H9 (cell line): ENCODE measurements around the gene PRR13. TPM values are rescaled to one million over a fixed set of nuclear protein-coding genes. Genes with fewer than 3 reads are reported as not detected.
A peak's percentile ranks its signal among the peaks of the same experiment; 100 is the strongest.

Experiments
- DNase-seq: peaks from one replicate; pipeline ENCODE4 v3.0.0-alpha.2; 2017
- H2AFZ ChIP-seq: one replicate; pipeline ENCODE4 v1.6.1; 2013; ENCODE audit warnings: mild to moderate bottlenecking, low read length, control low read depth, moderate library complexity
- H2AK5ac ChIP-seq: 2 replicates; pipeline ENCODE4 v1.6.1; 2013; ENCODE audit warnings: low read length, control low read depth, mixed read lengths; ENCODE audit not compliant: insufficient read length
- H2BK120ac ChIP-seq: one replicate; pipeline ENCODE4 v1.6.1; 2013; ENCODE audit warnings: low read depth, mild to moderate bottlenecking, low read length, control low read depth, inconsistent platforms; ENCODE audit not compliant: poor library complexity, severe bottlenecking
- H2BK12ac ChIP-seq: 2 replicates; pipeline ENCODE4 v1.6.1; 2013; ENCODE audit warnings: low read length, control low read depth, mixed read lengths, low read depth; ENCODE audit not compliant: insufficient read length
- H2BK15ac ChIP-seq: 2 replicates; pipeline ENCODE4 v1.6.1; 2013; ENCODE audit warnings: low read depth, low read length, control low read depth
- H2BK20ac ChIP-seq: one replicate; pipeline ENCODE4 v1.6.1; 2013; ENCODE audit warnings: low read depth, mild to moderate bottlenecking, low read length, control low read depth, inconsistent platforms; ENCODE audit not compliant: poor library complexity, severe bottlenecking
- H2BK5ac ChIP-seq: 2 replicates; pipeline ENCODE4 v1.6.1; 2013; ENCODE audit warnings: low read length, control low read depth, mixed read lengths; ENCODE audit not compliant: insufficient read length
- H3K14ac ChIP-seq: 2 replicates; pipeline ENCODE4 v1.6.1; 2013; ENCODE audit warnings: low read length, control low read depth; ENCODE audit not compliant: insufficient read depth
- H3K18ac ChIP-seq: 2 replicates; pipeline ENCODE4 v1.6.1; 2013; ENCODE audit warnings: low read depth, mild to moderate bottlenecking, mixed read lengths, low read length, control low read depth; ENCODE audit not compliant: insufficient read length
- H3K23ac ChIP-seq: 2 replicates; pipeline ENCODE4 v1.6.1; 2013; ENCODE audit warnings: low read length, control low read depth, mixed read lengths, low read depth; ENCODE audit not compliant: insufficient read length
- H3K23me2 ChIP-seq: 2 replicates; pipeline ENCODE4 v1.6.1; 2013; ENCODE audit warnings: low read depth, mild to moderate bottlenecking, mixed read lengths, low read length, control low read depth; ENCODE audit not compliant: insufficient read length, poor library complexity, severe bottlenecking
- H3K27ac ChIP-seq: 2 replicates; pipeline ENCODE4 v1.5.1; 2013; ENCODE audit warnings: low read length, control low read depth, mixed read lengths, low read depth; ENCODE audit not compliant: insufficient read length
- H3K27me3 ChIP-seq: 2 replicates; pipeline ENCODE4 v1.6.1; 2013; ENCODE audit warnings: low read length, control low read depth, inconsistent platforms; ENCODE audit not compliant: insufficient read depth
- H3K4ac ChIP-seq: 2 replicates; pipeline ENCODE4 v1.6.1; 2013; ENCODE audit warnings: low read depth, mild to moderate bottlenecking, control low read depth, inconsistent platforms, low read length, moderate library complexity
- H3K4me1 ChIP-seq: 2 replicates; pipeline ENCODE4 v1.6.1; 2013; ENCODE audit warnings: low read length, control low read depth, inconsistent platforms; ENCODE audit not compliant: insufficient read depth
- H3K4me2 ChIP-seq: 2 replicates; pipeline ENCODE4 v1.6.1; 2013; ENCODE audit warnings: low read length, control low read depth, mixed read lengths; ENCODE audit not compliant: insufficient read length, insufficient read depth
- H3K56ac ChIP-seq: 2 replicates; pipeline ENCODE4 v1.6.1; 2013; ENCODE audit warnings: low read depth, mild to moderate bottlenecking, mixed read lengths, low read length, control low read depth; ENCODE audit not compliant: insufficient read length
- H3K79me1 ChIP-seq: 2 replicates; pipeline ENCODE4 v1.6.1; 2013; ENCODE audit warnings: low read depth, mild to moderate bottlenecking, moderate library complexity, low read length, control low read depth, inconsistent platforms; ENCODE audit not compliant: insufficient read depth, poor library complexity, severe bottlenecking
- H3K79me2 ChIP-seq: 2 replicates; pipeline ENCODE4 v1.6.1; 2013; ENCODE audit warnings: low read length, control low read depth, inconsistent platforms; ENCODE audit not compliant: insufficient read depth
- H3K9ac ChIP-seq: 2 replicates; pipeline ENCODE4 v1.6.1; 2013; ENCODE audit warnings: low read length, control low read depth, mixed read lengths; ENCODE audit not compliant: insufficient read length; ENCODE audit errors: extremely low read depth
- H3K9me3 ChIP-seq: one replicate; pipeline ENCODE4 v1.6.1; 2013; ENCODE audit warnings: low read depth, low read length, inconsistent platforms; ENCODE audit not compliant: control insufficient read depth
- H3T11ph ChIP-seq: one replicate; pipeline ENCODE4 v1.6.1; 2013; ENCODE audit warnings: mild to moderate bottlenecking, low read length, control low read depth, inconsistent platforms
- H4K20me1 ChIP-seq: one replicate; pipeline ENCODE4 v1.6.1; 2013; ENCODE audit not compliant: control insufficient read depth, insufficient read length, insufficient read depth
- H4K5ac ChIP-seq: 2 replicates; pipeline ENCODE4 v1.6.1; 2013; ENCODE audit warnings: low read depth, mild to moderate bottlenecking, mixed read lengths, low read length, control low read depth; ENCODE audit not compliant: insufficient read length
- H4K8ac ChIP-seq: replicated peaks from 2 replicates; pipeline ENCODE4 v1.6.1; 2013; ENCODE audit warnings: low read length, control low read depth, mixed read lengths, low read depth; ENCODE audit not compliant: insufficient read length
- H4K91ac ChIP-seq: 2 replicates; pipeline ENCODE4 v1.6.1; 2013; ENCODE audit warnings: low read depth, mild to moderate bottlenecking, moderate library complexity, mixed read lengths, low read length, control low read depth; ENCODE audit not compliant: insufficient read length
- H3K27ac Mint-ChIP-seq, 3 experiments: 2 replicates in 2 of 3; 3 replicates in 1 of 3; pipeline ENCODE4 v1.8.0; 2020 to 2021; ENCODE audit warnings: mixed read lengths in 3 of 3, mild to moderate bottlenecking in 1 of 3, moderate library complexity in 1 of 3
- H3K27me3 Mint-ChIP-seq: 2 replicates; pipeline ENCODE4 v1.8.0; 2021; ENCODE audit warnings: low read depth, mild to moderate bottlenecking, moderate library complexity, mixed read lengths
- H3K36me3 Mint-ChIP-seq, 3 experiments: 2 replicates in 2 of 3; 3 replicates in 1 of 3; pipeline ENCODE4 v1.8.0; 2020 to 2021; ENCODE audit warnings: low read depth in 3 of 3, mixed read lengths in 3 of 3; ENCODE audit not compliant: insufficient read depth in 1 of 3
- H3K4me1 Mint-ChIP-seq, 2 experiments: 2 replicates each; pipeline ENCODE4 v1.8.0; 2020; ENCODE audit warnings: mixed read lengths in 2 of 2
- H3K4me3 Mint-ChIP-seq, 2 experiments: 2 replicates in 1 of 2; 3 replicates in 1 of 2; pipeline ENCODE4 v1.8.0; 2020 to 2021; ENCODE audit warnings: mild to moderate bottlenecking in 2 of 2, mixed read lengths in 2 of 2, moderate library complexity in 1 of 2
- H3K9me3 Mint-ChIP-seq, 2 experiments: 2 replicates in 1 of 2; 3 replicates in 1 of 2; pipeline ENCODE4 v1.8.0; 2020; ENCODE audit warnings: mild to moderate bottlenecking in 2 of 2, mixed read lengths in 2 of 2, moderate library complexity in 1 of 2
- WGBS: extraction: QIAGEN DNeasy Blood & Tissue Kit; methylation state at CpG from one replicate; pipeline ENCODE4 v1.1.7; 2013; ENCODE audit warnings: missing lambda C conversion rate, low lambda C conversion rate, mixed read lengths; ENCODE audit not compliant: insufficient read length; ENCODE audit errors: extremely low coverage; 5-methylcytosine and 5-hydroxymethylcytosine counted together
- total RNA-seq: library from RNA; stranded (reverse); gene quantifications from 2 replicates; pipeline ENCODE4 v1.2.1, GENCODE V29; 2021
- TF ChIP-seq, protein P1 (sequence below): fragments of 200-600 bp; sonication (generic); conservative IDR thresholded peaks from 3 replicates; pipeline ENCODE4 v1.8.0; 2021; ENCODE audit warnings: antibody characterized with exemption, mild to moderate bottlenecking

The PRR13 gene
- total RNA-seq, 1 experiment from 2014 or later = 147 TPM

DNA sequence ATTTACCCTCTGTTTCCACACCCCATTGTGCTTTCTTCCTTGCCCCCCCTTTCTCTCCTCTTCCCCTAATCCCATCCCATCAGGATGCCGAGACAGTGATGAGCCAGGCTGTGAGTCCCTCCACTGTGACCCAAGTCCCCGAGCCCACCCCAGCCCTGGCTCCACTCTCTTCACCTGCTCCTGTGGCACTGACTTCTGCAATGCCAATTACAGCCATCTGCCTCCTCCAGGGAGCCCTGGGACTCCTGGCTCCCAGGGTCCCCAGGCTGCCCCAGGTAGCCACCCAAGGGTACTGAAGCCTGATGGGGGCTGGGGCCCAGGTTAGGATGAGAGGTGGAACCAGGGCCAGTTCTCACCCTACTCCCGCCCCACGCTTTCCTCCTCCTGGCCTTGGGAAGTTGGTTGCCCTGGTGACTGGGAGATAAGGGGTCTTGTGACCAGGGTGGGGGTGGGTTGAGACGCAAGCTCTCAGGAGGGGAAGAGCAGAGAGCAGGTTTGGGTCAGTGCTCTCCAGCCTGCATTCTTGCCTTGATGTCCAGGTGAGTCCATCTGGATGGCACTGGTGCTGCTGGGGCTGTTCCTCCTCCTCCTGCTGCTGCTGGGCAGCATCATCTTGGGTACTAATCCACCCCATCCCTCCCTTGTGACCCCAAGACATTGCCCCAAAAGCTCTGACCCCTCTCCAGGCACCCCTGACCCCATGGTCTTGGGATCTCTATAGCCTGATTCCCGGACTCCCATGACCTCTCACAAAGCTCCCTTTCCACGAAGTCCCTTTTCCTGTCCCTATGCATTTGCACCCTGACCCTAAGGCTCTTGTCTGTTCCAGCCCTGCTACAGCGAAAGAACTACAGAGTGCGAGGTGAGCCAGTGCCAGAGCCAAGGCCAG is 16.7 kb upstream of the PRR13 start:
- H3K9me3 ChIP-seq = no peaks in the 10 kb centered on the region
- H3T11ph ChIP-seq = no peak overlapping the region
- H3K23me2 ChIP-seq = no peaks in the 10 kb centered on the region
- no peak overlapping the region for H4K5ac ChIP-seq
- H3K14ac ChIP-seq = no peak overlapping the region
- peaks cover 12 to 26% of the 10 kb centered on the region in 2 experiments for H3K4me1 Mint-ChIP-seq
- no CpG with 5 or more reads among the region's 9 CpGs for WGBS
- H2BK5ac ChIP-seq = no peak overlapping the region
- H3K4me2 ChIP-seq = no peak overlapping the region
- no peak overlapping the region for H4K91ac ChIP-seq
- no peak overlapping the region for H3K18ac ChIP-seq
- H3K9me3 Mint-ChIP-seq = no peaks in the 10 kb centered on the region; a peak in 1 of 5 replicates
- no peaks in the 10 kb centered on the region for H3K79me2 ChIP-seq
- H3K9ac ChIP-seq = no peak overlapping the region
- H4K20me1 ChIP-seq = no peaks in the 10 kb centered on the region
- no peak overlapping the region for H4K8ac ChIP-seq
- H3K56ac ChIP-seq = no peak overlapping the region
- H3K4me1 ChIP-seq = no peaks in the 10 kb centered on the region
- TF ChIP-seq, protein P1, sequence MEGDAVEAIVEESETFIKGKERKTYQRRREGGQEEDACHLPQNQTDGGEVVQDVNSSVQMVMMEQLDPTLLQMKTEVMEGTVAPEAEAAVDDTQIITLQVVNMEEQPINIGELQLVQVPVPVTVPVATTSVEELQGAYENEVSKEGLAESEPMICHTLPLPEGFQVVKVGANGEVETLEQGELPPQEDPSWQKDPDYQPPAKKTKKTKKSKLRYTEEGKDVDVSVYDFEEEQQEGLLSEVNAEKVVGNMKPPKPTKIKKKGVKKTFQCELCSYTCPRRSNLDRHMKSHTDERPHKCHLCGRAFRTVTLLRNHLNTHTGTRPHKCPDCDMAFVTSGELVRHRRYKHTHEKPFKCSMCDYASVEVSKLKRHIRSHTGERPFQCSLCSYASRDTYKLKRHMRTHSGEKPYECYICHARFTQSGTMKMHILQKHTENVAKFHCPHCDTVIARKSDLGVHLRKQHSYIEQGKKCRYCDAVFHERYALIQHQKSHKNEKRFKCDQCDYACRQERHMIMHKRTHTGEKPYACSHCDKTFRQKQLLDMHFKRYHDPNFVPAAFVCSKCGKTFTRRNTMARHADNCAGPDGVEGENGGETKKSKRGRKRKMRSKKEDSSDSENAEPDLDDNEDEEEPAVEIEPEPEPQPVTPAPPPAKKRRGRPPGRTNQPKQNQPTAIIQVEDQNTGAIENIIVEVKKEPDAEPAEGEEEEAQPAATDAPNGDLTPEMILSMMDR = no peak
- H3K4me3 Mint-ChIP-seq = no peak overlapping the region
- H3K4ac ChIP-seq = no peak overlapping the region
- H3K36me3 Mint-ChIP-seq = no peaks in the 10 kb centered on the region
- no peak overlapping the region for H2AFZ ChIP-seq
- H3K27ac ChIP-seq = no peak overlapping the region
- H3K79me1 ChIP-seq = no peaks in the 10 kb centered on the region
- H3K27me3 Mint-ChIP-seq = peaks cover 3% of the 10 kb centered on the region
- DNase-seq = no peak
- H3K27me3 ChIP-seq = no peaks in the 10 kb centered on the region
- H2AK5ac ChIP-seq = no peak overlapping the region
- H3K23ac ChIP-seq = no peak overlapping the region
- no peak overlapping the region for H2BK120ac ChIP-seq
- H3K27ac Mint-ChIP-seq = peak overlapping the region in 1 of 3 experiments; percentile 80; a peak in 2 of 7 replicates
- no peak overlapping the region for H2BK20ac ChIP-seq
- no peak overlapping the region for H2BK12ac ChIP-seq
- H2BK15ac ChIP-seq = no peak overlapping the region
